Peyer's patch (tissue), 4 donors: ENCODE data around the gene MAP1A. TPM values are rescaled to one million over a fixed set of nuclear protein-coding genes. Genes with fewer than 3 reads are reported as not detected.
A peak's percentile ranks its signal among the peaks of the same experiment; 100 is the strongest.

Experiments used
- DNase-seq, 3 donors: peaks; one replicate each; pipeline ENCODE4 v3.0.0-alpha.2; 2017 to 2019
- H3K27ac ChIP-seq, 4 donors: fragments of 200-600 bp; sonication (generic); one replicate each; pipeline ENCODE4 v1.5.1; 2016 to 2019
- H3K27me3 ChIP-seq, 2 donors: fragments of 200-600 bp; sonication (generic); one replicate each; pipeline ENCODE4 v1.5.1; 2019
- H3K36me3 ChIP-seq, 3 donors: fragments of 200-600 bp; sonication (generic); one replicate each; pipeline ENCODE4 v1.5.1; 2016 to 2019
- H3K4me1 ChIP-seq, 4 donors: fragments of 200-600 bp; sonication (generic); one replicate each; pipeline ENCODE4 v1.5.1; 2016 to 2019
- H3K4me3 ChIP-seq, 4 donors: fragments of 200-600 bp; sonication (generic); 1 replicate in 3 of 4; 2 replicates in 1 of 4; pipeline ENCODE4 v1.5.1; 2016 to 2019; ENCODE audit warnings: mild to moderate bottlenecking in 1 of 4
- H3K9me3 ChIP-seq, 4 donors: fragments of 200-600 bp; sonication (generic); one replicate each; pipeline ENCODE4 v1.5.1; 2016 to 2019; ENCODE audit warnings: mild to moderate bottlenecking in 1 of 4
- POLR2A ChIP-seq, 2 donors: fragments of 450-650 bp; IDR thresholded peaks; one replicate each; pipeline ENCODE4 v1.5.1; 2017; ENCODE audit warnings: antibody characterized with exemption in 2 of 2, mild to moderate bottlenecking in 2 of 2, moderate library complexity in 2 of 2
- total RNA-seq, 4 donors: library from RNA; depleted of rRNA; stranded (reverse); fragments of >200 nt; gene quantifications; one replicate each; pipeline ENCODE4 v1.1.0, GENCODE V29; 2016
- TF ChIP-seq, protein P1 (sequence below), 6 experiments: fragments of 450-650 bp in 4 of 6; fragments of 200-600 bp in 2 of 6; sonication (generic) in 1 of 6; IDR thresholded peaks; one replicate each; pipeline ENCODE4 v1.5.1; 2017 to 2019; ENCODE audit warnings: antibody characterized with exemption in 6 of 6, mild to moderate bottlenecking in 3 of 6, moderate library complexity in 1 of 6

MAP1A gene
- total RNA-seq, 4 donors from 2014 or later = 1.2 to 14.9 (median 4.4) TPM

DNA sequence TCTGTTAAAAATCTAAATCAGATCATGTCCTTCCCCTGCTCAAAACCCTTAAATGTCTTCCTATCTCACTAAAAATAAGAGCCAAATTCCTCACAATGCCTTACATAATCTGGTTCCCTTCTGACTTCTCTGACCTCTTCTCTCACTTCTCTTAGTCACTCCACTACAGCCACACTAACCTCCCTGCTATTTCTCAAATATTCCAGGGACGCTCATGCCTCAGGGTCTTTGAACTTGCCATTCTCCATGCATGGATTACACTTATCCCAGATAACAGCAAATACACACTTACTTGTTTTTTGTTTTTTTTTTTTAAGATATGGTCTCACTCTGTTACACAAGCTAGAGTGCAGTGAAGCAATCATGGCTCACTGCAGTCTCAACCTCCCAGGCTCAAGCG, 33.0 kb upstream of the MAP1A start:
- Histone ChIP-seq H3K36me3 (peaks cover 0 to 11% (median 0%) of the 10 kb centered on the region in 3 donors), H3K27me3 (no peaks in the 10 kb centered on the region), H3K27ac (no peak overlapping the region), H3K4me1 (no peaks in the 10 kb centered on the region), H3K4me3 (no peak overlapping the region), H3K9me3 (no peaks in the 10 kb centered on the region)
- no peak for DNase-seq
- TF ChIP-seq, protein P1, sequence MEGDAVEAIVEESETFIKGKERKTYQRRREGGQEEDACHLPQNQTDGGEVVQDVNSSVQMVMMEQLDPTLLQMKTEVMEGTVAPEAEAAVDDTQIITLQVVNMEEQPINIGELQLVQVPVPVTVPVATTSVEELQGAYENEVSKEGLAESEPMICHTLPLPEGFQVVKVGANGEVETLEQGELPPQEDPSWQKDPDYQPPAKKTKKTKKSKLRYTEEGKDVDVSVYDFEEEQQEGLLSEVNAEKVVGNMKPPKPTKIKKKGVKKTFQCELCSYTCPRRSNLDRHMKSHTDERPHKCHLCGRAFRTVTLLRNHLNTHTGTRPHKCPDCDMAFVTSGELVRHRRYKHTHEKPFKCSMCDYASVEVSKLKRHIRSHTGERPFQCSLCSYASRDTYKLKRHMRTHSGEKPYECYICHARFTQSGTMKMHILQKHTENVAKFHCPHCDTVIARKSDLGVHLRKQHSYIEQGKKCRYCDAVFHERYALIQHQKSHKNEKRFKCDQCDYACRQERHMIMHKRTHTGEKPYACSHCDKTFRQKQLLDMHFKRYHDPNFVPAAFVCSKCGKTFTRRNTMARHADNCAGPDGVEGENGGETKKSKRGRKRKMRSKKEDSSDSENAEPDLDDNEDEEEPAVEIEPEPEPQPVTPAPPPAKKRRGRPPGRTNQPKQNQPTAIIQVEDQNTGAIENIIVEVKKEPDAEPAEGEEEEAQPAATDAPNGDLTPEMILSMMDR (IDR thresholded peaks at IDR 0.05) = no peak

DNA sequence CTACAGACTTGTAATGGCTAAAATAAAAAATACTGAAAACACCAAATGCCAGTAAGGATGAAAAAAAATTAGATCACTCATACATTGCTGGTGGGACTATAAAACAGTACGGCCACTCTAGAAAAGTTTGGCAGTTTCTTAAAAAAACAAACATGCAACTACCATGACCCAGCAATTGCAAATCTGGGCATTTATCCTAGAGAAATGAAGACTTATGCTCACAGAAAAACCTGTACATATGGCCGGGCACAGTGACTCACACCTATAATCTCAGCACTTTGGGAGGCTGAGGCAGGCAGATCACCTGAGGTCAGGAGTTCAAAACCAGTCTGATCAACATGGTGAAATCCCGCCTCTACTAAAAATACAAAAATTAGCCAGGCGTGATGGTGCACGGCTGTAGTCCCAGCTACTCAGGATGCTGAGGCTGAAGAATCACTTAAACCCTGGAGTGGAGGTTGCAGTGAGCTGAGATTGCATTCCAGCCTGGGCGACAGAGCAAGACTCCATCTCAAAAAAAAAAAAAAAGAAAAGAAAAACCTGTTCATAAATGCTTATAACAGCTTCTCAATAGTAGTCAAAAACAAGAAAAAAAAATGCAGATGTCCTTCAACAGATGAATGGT, 30.0 kb upstream of the MAP1A start:
- Histone ChIP-seq H3K36me3 (peaks cover 0 to 4% (median 0%) of the 10 kb centered on the region in 3 donors), H3K4me3 (no peak overlapping the region), H3K27ac (no peak overlapping the region), H3K27me3 (no peaks in the 10 kb centered on the region), H3K9me3 (no peaks in the 10 kb centered on the region), H3K4me1 (peaks cover 0 to 8% (median 2%) of the 10 kb centered on the region in 4 donors)
- DNase-seq = no peak
- TF ChIP-seq POLR2A (IDR thresholded peaks at IDR 0.05) = no peak
- TF ChIP-seq, protein P1 (IDR thresholded peaks at IDR 0.05) = no peak

DNA sequence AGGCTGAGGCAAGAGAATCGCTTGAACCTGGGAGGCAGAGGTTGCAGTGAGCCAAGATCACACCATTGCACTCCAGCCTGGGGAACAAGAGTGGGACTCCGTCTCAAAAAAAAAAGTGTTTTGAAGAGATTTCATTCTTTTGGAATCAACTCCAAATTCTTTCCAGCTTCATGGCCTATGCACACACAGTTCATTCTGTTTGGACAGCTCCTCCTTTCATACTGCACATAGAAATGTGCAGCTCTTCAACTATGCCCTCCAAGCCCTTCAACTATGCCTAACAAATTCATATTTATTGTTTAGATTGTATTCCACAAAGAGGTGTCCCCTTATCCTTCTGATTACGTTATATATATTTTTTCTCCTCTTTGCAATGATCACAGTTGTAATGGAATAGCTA, 28.6 kb upstream of the MAP1A start:
- Histone ChIP-seq H3K27ac (no peak overlapping the region), H3K9me3 (no peaks in the 10 kb centered on the region), H3K36me3 (peaks cover 0 to 4% (median 0%) of the 10 kb centered on the region in 3 donors), H3K27me3 (no peaks in the 10 kb centered on the region), H3K4me3 (no peak overlapping the region), H3K4me1 (peaks cover 0 to 11% (median 2%) of the 10 kb centered on the region in 4 donors)
- no peak for TF ChIP-seq POLR2A (IDR thresholded peaks at IDR 0.05)
- TF ChIP-seq, protein P1 (IDR thresholded peaks at IDR 0.05) = no peak
- DNase-seq = no peak

DNA sequence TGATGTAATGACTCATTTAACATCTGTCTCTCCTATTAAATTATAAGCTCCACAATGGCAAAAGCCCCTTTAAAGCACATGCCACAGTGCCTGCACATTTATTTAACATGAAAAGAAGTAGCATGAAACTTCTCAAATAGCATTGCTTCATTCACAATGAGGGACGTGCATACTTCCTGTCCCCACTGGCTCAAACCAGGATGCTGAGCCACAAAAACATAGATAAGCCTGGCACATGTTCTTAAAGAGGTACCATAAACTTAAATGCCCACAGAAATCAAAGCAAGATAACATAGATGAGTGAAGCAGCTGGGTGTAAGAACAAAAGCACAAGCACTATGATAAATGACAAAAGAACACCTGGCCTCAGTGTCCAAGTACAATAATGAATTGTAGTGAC, 28.2 kb upstream of the MAP1A start:
- TF ChIP-seq POLR2A (IDR thresholded peaks at IDR 0.05) = no peak
- TF ChIP-seq, protein P1 (IDR thresholded peaks at IDR 0.05) = no peak
- Histone ChIP-seq H3K27me3 (no peaks in the 10 kb centered on the region), H3K4me3 (no peak overlapping the region), H3K27ac (no peak overlapping the region), H3K4me1 (peaks cover 0 to 11% (median 2%) of the 10 kb centered on the region in 4 donors), H3K9me3 (no peaks in the 10 kb centered on the region), H3K36me3 (peaks cover 0 to 4% (median 0%) of the 10 kb centered on the region in 3 donors)
- DNase-seq = no peak

DNA sequence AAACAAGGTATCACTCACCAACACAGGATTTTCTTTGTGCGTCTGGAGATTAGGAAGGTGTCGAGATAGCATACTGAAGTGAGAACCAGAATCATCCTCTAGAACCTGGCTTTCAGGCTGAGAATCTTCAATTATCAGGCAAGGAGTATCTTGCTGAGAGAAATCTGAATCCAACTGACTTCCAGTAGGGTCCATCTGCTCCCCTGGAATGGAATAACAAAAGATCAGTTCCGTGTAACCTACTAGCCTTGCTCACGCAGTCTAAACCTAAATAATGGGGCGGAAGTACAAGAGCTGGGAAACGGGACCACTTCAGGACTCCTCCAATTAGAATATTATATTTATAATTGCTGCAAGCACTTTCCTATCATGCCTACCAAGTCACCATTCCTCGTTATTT, 25.1 kb upstream of the MAP1A start:
- no peaks in the 10 kb centered on the region for H3K9me3 ChIP-seq
- no peak for TF ChIP-seq POLR2A (IDR thresholded peaks at IDR 0.05)
- TF ChIP-seq, protein P1 (IDR thresholded peaks at IDR 0.05) = no peak
- peak overlapping the region; percentile 66 to 85 (median 81) for H3K27ac ChIP-seq
- H3K36me3 ChIP-seq = peaks cover 0 to 4% (median 0%) of the 10 kb centered on the region in 3 donors
- no peaks in the 10 kb centered on the region for H3K27me3 ChIP-seq
- DNase-seq = no peak
- peak overlapping the region; percentile 77 to 96 (median 84) for H3K4me3 ChIP-seq
- H3K4me1 ChIP-seq = peaks cover 0 to 11% (median 2%) of the 10 kb centered on the region in 4 donors
